Adrenal gland (tissue), 12 donors: ENCODE data around the gene CHAMP1. TPM values are rescaled to one million over a fixed set of nuclear protein-coding genes. Genes with fewer than 3 reads are reported as not detected.

Experiments used
- DNase-seq, 7 donors: peaks; one replicate each; pipeline ENCODE4 v3.0.0-alpha.2; 2019 to 2020
- H3K27ac ChIP-seq, 5 donors: fragments of 200-600 bp; sonication (generic) in 4 of 5; 1 replicate in 3 of 5; 2 replicates in 2 of 5; pipeline versions ENCODE4 v1.5.1 to v1.8.0; 2016 to 2020; ENCODE audit warnings: mild to moderate bottlenecking in 1 of 5
- H3K27me3 ChIP-seq: fragments of 200-600 bp; 2 replicates; pipeline ENCODE4 v1.8.0; 2021
- H3K36me3 ChIP-seq, 2 donors: fragments of 200-600 bp; replicated peaks in 1 of 2; 1 replicate in 1 of 2; 2 replicates in 1 of 2; pipeline versions ENCODE4 v1.5.1 to v1.8.0; 2018 to 2022
- H3K4me1 ChIP-seq, 2 donors: fragments of 200-600 bp; replicated peaks in 1 of 2; 1 replicate in 1 of 2; 2 replicates in 1 of 2; pipeline versions ENCODE4 v1.5.1 to v1.8.0; 2018 to 2021
- H3K4me3 ChIP-seq, 4 donors: fragments of 200-600 bp; sonication (generic) in 3 of 4; one replicate each; pipeline ENCODE4 v1.5.1; 2016 to 2018
- H3K9me3 ChIP-seq, 3 donors: fragments of 200-600 bp; sonication (generic) in 1 of 3; replicated peaks in 1 of 3; 1 replicate in 2 of 3; 2 replicates in 1 of 3; pipeline versions ENCODE4 v1.5.1 to v1.8.0; 2016 to 2021
- CTCF ChIP-seq, 6 experiments: fragments of 450-650 bp in 4 of 6; fragments of 200-600 bp in 2 of 6; sonication (generic) in 1 of 6; IDR thresholded peaks; 1 replicate in 5 of 6; 2 replicates in 1 of 6; pipeline versions ENCODE4 v1.5.1 to v1.8.0; 2016 to 2021; ENCODE audit warnings: antibody characterized with exemption in 6 of 6, mild to moderate bottlenecking in 2 of 6, moderate library complexity in 1 of 6
- POLR2A ChIP-seq, 2 donors: fragments of 450-650 bp; IDR thresholded peaks; one replicate each; pipeline ENCODE4 v1.6.1; 2017; ENCODE audit warnings: antibody characterized with exemption in 2 of 2, mild to moderate bottlenecking in 2 of 2, moderate library complexity in 1 of 2
- WGBS, 4 donors: extraction: QIAGEN DNeasy Blood & Tissue Kit in 2 of 4; methylation state at CpG; one replicate each; pipeline versions ENCODE4 v1.1.5 to v1.1.7; 2013 to 2017; 5-methylcytosine and 5-hydroxymethylcytosine counted together
- intact Hi-C, 2 donors: fragments of 100-400 bp; cut with DNase I; formaldehyde crosslinking; loops; one replicate each; pipeline versions ENCODE4 v1.14.1 to v1.15.0; 2022 to 2023
- polyA plus RNA-seq, 3 donors: library from polyadenylated mRNA; stranded (reverse); fragments of 200-250 nt in 2 of 3; fragments of 350-450 nt in 1 of 3; fragmentation: Illumina TruSeq in 1 of 3; extraction: RNeasy Lipid Tissue Mini Kit (QIAGEN cat#74804) in 1 of 3; gene quantifications; one replicate each; pipeline ENCODE4 v1.2.3, GENCODE V29; 2013 to 2014
- total RNA-seq, 9 donors: library from RNA; depleted of rRNA in 4 of 9; stranded (reverse); fragments of >200 nt in 4 of 9; fragments of 120-200 nt in 1 of 9; fragmentation: NEBNext Ultra II Directional in 1 of 9; extraction: Animal tissue kit (Norgen Biotek cat#: 25700) in 1 of 9; gene quantifications; one replicate each; pipeline versions ENCODE4 v1.1.0 to v1.2.4, GENCODE V29; 2013 to 2023
- donor health status: healthy with polysubstance abuse.
- donor health status: Bipolar disorder and iron deficiency.
- donor health status: DM: yes; HTN: yes; CAD: no.
- donor health status: DM: no; HTN: no; CAD: no.
- donor health status: DM: no; HTN: no; CAD: no.
- donor health status: DM: yes; HTN: yes; CAD: no.

Gene CHAMP1
- total and polyA plus RNA-seq, 12 donors, result 3.8 to 23.9 (median 19.4) TPM

DNA sequence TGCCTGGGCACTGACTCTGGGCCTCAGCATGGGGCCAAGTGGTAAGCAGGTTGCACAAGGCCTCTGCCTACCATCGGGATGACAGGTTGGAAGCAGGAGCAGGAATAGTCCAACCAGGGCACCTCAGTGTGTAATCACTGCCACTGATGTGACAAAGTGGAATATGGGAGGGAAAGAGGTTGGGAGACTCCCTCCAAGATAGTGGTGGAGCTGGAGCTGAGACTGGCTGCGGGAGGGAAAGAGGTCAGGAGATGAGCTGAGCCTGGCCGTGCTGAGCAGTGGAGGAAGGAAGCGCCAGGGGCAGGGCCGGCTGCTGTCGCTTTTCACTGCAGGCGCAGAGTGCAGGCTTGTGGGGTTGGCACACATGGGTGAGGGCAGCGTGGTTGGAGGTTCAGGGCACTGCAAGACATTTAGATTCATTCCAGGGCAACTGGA is 26.1 kb upstream of the CHAMP1 start:
- Histone ChIP-seq H3K36me3 (peaks cover 0 to 45% of the 10 kb centered on the region in 2 donors), H3K27ac (no peak overlapping the region), H3K9me3 (no peaks in the 10 kb centered on the region), H3K4me1 (peaks cover under 1 to 5% of the 10 kb centered on the region in 2 donors), H3K27me3 (no peaks in the 10 kb centered on the region), H3K4me3 (no peak overlapping the region)
- TF ChIP-seq CTCF (IDR thresholded peaks at IDR 0.05), result no peak
- no peak for TF ChIP-seq POLR2A (IDR thresholded peaks at IDR 0.05)
- intact Hi-C loops, result no loop called here
- no peak for DNase-seq
- 91 to 96% (median 94%) methylated on average over 8 of the region's 8 CpGs for WGBS, 4 donors

GRCh38 chr13:114296448-114296847 is 17.9 kb upstream of the CHAMP1 start:
- TF ChIP-seq POLR2A (IDR thresholded peaks at IDR 0.05) (no peak), CTCF (IDR thresholded peaks at IDR 0.05) (no peak)
- intact Hi-C loops, result no loop called here
- Histone ChIP-seq H3K4me3 (no peak overlapping the region), H3K9me3 (no peaks in the 10 kb centered on the region), H3K4me1 (no peaks in the 10 kb centered on the region), H3K27me3 (no peaks in the 10 kb centered on the region), H3K27ac (no peak overlapping the region), H3K36me3 (peaks cover 0 to 34% of the 10 kb centered on the region in 2 donors)
- 78 to 89% (median 80%) methylated on average over 10 of the region's 10 CpGs for WGBS, 4 donors
- no peak for DNase-seq

DNA sequence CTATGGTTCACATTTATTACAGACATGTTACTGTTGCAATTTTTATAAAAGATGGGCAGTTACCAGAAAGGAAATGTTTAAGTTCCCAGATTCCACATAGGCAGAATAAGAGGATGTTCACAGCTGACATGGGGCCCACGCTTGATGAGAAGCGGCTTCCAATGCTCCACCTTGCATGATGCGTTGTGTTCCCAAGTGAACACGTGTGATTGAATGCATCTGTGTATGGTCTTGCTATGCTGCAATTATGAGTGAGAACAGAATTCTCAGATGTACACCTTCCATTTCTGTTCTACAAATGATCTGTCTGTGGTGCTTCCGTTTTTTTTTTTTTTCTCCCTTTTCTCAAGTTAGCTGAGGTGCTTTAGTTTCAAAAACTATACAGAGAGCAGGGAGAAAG is 17.4 kb upstream of the CHAMP1 start:
- H3K9me3 ChIP-seq, result no peaks in the 10 kb centered on the region
- 89 to 97% (median 91%) methylated on average over 5 of the region's 5 CpGs for WGBS, 4 donors
- DNase-seq, result no peak
- TF ChIP-seq POLR2A (IDR thresholded peaks at IDR 0.05) (no peak), CTCF (IDR thresholded peaks at IDR 0.05) (no peak)
- H3K36me3 ChIP-seq, result peaks cover 0 to 35% of the 10 kb centered on the region in 2 donors
- intact Hi-C loops, result no loop called here
- no peaks in the 10 kb centered on the region for H3K4me1 ChIP-seq
- no peaks in the 10 kb centered on the region for H3K27me3 ChIP-seq
- H3K27ac ChIP-seq, result no peak overlapping the region
- H3K4me3 ChIP-seq, result no peak overlapping the region

DNA sequence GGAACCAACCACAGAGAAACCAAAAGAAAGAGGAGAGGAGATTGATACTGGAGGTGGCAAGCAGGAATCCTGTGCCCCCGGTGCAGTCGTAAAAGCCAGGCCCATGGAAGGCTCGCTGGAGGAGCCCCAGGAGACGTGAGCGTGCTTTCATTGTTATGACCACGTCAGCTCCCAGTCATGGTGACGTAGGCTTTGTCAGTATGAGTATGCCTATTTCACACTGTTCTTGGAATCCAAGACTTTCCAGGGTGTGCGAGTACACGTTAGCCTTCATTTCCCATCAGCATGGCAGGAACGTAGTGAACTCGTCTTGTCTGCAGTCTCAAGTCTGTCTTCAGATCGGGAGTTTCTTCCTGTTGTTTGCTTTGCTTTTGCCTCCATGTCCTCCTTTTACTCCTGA is 15.4 kb upstream of the CHAMP1 start:
- WGBS, 4 donors, result 89 to 93% (median 92%) methylated on average over 12 of the region's 12 CpGs
- TF ChIP-seq POLR2A (IDR thresholded peaks at IDR 0.05) (no peak), CTCF (IDR thresholded peaks at IDR 0.05) (no peak)
- Histone ChIP-seq H3K36me3 (peaks cover 0 to 45% of the 10 kb centered on the region in 2 donors), H3K27me3 (no peaks in the 10 kb centered on the region), H3K9me3 (no peaks in the 10 kb centered on the region), H3K27ac (no peak overlapping the region), H3K4me3 (no peak overlapping the region), H3K4me1 (no peaks in the 10 kb centered on the region)
- intact Hi-C loops, result no loop called here
- DNase-seq, result no peak
